Left colon (tissue), 2 donors: ENCODE results near the gene RGS11. TPM values are rescaled to one million over a fixed set of nuclear protein-coding genes. Genes with fewer than 3 reads are reported as not detected.
"Not testable (repeated sequence)": the region's sequence is repeated elsewhere in the genome, so short reads cannot be mapped to it uniquely, and the experiment has no call there.

Experiments
- ATAC-seq: fragments of 200-7000 bp; cut with Tn5 transposase; one replicate; pipeline ENCODE4 v1.9.1; 2020; ENCODE audit warnings: mild to moderate bottlenecking, moderate library complexity
- DNase-seq, 2 donors: peaks; one replicate each; pipeline ENCODE4 v3.0.0-alpha.2; 2020
- intact Hi-C, 2 donors: fragments of 100-400 bp; cut with DNase I in 1 of 2; cut with micrococcal nuclease in 1 of 2; formaldehyde crosslinking; loops; one replicate each; pipeline versions ENCODE4 v1.11.2 to v1.14.0; 2022; cut with DNase I, micrococcal nuclease
- total RNA-seq, 2 donors: library from RNA; stranded (reverse); fragmentation: NEBNext Ultra II Directional; extraction: Animal tissue kit (Norgen Biotek cat#: 25700); gene quantifications; one replicate each; pipeline ENCODE4 v1.2.1, GENCODE V29; 2021
- donor health status: DM: no; HTN: no; CAD: no.
- donor health status: DM: yes; HTN: yes; CAD: no.

Gene RGS11
- total RNA-seq, 2 donors from 2014 or later: 2.6 to 7.6 TPM

GRCh38 chr16:268141-269053 is 7.3 kb downstream of the RGS11 start:
- ATAC-seq (peak; percentile 68), DNase-seq (peak; percentile 84 to 85)
- intact Hi-C loops: no loop called here

GRCh38 chr16:267562-267961 is 8.2 kb downstream of the RGS11 start:
- intact Hi-C loops, ATAC-seq, DNase-seq: not testable (repeated sequence)

DNA sequence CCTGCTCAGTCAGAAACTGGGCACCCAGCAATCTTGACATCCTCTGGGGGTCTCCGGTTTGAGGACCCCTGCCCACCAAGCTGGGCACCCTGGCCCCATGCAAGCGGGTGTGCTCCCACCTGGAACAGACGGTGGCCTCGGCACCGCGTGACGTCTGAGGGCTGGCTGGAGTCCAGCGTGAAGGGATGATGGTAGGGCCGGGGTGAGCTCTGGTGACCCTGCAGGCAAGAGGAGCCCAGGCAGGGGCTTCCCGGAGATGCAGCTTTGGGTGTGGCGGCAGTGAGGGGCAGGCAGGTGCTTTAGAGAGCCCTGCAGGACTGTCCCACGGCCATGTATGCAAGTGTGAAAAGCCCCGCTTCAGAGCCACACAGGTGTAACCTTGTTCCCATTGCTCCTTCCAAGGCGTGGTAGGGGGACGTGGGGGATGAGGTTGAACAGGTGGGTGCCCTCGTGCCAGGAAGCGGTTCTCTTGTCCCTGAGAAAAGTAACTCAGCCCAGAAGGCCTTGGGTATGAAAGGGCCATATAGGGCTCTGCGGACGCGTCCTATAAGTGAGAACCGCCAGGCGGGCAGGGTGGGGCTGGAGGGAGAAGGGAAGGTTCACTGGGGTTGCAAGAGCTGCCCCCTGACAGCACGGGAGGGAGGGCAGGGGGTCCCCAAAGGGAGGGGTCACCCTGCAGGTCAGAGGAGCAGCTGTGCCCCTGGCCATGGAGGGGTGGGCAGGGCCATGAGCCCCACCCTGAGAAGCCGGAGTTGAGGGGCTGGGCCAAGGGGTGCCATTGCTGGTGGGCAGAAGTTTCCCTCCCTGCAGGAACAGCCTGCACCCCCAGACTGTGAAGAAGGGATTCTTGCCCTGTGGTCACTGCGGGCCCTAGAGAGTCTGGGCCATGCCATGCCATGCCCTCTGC is 9.2 kb downstream of the RGS11 start:
- DNase-seq: no peak
- intact Hi-C loops: no loop called here
- ATAC-seq: no peak

DNA sequence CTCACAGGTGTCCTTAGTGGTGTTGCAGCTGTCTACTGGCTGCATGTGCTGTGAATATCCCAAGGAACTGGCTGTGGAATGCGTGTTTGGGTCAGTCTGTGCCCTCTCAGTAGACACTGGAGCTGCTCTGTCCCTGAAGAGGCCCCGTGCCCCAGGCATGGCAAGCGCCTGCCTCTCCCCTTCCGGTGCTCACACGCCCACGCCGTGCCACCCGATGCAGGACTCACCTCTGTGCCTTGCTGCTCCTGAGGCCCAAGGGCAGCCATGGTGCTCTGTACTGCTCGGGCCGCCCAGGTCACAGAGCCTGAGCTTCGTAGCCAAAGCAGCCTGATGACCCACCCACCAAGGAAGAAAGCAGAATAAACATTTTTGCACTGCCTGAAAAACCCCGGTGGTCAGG is 10.0 kb downstream of the RGS11 start:
- ATAC-seq (peak; percentile 34), DNase-seq (no peak)
- intact Hi-C loops: no loop called here

DNA sequence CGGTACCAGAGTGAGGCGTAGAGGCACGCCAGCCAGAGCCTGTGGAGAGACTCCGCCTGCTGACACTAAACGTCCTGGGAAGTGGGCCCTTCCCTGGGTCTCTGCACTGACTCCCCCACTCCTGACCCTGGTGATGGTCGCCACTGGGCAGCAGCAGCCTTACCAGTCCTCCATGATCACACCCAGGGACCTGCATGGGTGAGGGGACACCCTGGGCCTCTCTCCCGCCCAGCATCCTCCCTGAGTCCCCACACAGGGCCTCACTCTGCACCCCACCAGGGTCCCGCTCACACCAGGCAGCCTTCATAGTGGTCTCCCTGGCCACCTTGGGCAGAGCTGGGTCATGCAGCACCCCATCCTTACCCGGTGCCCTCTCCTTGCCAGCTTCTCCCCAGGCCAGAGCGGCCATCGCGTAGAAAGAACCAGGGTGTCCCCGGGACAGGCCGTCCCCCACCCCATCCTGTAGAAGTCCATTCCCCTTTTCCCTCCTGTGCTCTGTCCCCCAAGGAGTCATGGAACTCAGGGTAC is 10.7 kb downstream of the RGS11 start:
- ATAC-seq (no peak), DNase-seq (no peak)
- intact Hi-C loops: no loop called here

GRCh38 chr16:264440-264951 is 11.2 kb downstream of the RGS11 start:
- ATAC-seq (no peak), DNase-seq (no peak)
- intact Hi-C loops: no loop called here

- DNase-seq (no peak), ATAC-seq (no peak)
- intact Hi-C loops: no loop called here
Measured at GRCh38 chr16:263944-264343, 11.8 kb downstream of the RGS11 start.

- no peak for DNase-seq
- intact Hi-C loops: no loop called here
- ATAC-seq: no peak
Measured at GRCh38 chr16:263182-263774, 12.5 kb downstream of the RGS11 start.

DNA sequence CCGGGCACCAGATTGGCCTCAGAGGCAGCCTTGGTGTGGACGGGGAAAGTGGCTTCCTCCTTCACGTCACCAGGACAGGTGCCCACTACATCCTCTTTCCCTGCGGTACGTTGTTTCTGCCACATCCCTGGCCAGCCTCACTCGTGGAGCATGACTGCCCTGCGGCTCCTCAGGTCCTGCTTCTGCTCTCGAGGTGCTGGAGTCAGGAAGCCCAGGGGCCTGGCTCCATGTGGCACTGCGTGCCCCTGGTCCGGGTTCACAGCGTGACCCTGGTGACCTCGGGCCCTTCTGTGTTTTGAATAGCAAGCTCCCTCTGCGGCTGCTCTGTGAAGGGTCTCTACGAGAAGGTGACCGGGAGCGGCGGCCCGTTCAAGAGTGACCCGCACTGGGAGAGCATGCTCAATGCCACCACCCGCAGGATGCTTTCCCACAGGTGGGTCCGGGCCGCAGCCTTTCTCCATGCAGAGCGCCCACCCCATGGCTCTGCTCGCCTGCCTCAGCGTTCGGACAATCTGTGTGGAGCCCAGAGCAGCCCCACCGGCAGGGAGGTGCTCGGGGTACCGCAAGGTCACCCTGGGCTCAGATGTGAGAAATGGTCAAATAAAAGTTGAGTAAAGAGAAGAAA is 13.5 kb downstream of the RGS11 start:
- intact Hi-C loops: no loop called here
- no peak for ATAC-seq
- no peak for DNase-seq

GRCh38 chr16:261031-261691 is 14.6 kb downstream of the RGS11 start:
- ATAC-seq (no peak), DNase-seq (no peak)
- intact Hi-C loops: no loop called here

DNA sequence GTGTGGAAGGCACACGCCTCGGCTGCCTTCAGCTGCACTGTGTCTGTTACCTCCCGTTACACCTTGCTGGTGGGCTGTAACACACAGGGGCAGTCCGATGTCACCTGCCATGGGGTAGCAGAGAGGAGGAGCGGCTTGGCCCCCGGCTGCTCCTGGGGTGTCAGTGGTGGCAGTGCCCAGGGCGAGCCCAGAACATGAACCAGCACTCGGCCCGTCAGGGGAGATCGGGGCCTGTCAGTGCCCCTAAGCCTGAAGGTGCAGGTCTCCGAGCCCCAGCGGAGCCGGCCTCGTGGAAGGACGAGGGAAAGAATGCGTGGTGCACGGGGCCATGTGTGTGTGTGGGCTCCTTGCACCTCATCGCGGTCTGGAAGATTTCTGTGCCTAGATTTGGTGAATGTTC is 15.4 kb downstream of the RGS11 start:
- intact Hi-C loops: no loop called here
- ATAC-seq (no peak), DNase-seq (no peak)

DNA sequence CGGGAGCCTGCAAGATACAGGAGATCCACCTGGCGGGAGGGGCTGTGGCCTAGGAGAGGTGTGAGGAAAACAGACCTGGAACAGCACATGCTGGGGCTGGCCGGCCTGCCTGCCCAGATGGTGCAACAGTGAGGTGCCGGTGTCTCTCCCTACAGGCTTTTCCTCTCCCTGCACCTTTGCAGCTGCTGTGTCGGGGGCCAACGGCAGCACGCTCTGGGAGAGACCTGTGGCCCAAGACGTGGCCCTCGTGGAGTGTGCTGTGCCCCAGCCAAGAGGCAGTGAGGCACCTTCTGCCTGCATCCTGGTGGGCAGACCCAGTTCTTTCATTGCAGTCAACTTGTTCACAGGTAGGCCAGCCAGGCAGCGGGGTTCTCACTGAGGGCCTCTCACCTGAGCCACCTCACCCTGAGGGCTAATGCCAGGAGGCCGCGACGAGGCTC is 15.9 kb downstream of the RGS11 start:
- DNase-seq (no peak), ATAC-seq (no peak)
- intact Hi-C loops: no loop called here

- intact Hi-C loops: no loop called here
- ATAC-seq (no peak), DNase-seq (no peak)
Measured at GRCh38 chr16:259226-259625, 16.5 kb downstream of the RGS11 start.

- ATAC-seq, intact Hi-C loops, DNase-seq: not testable (repeated sequence)
Measured at GRCh38 chr16:258091-258490, 17.7 kb downstream of the RGS11 start.

GRCh38 chr16:255183-255582 is 20.6 kb downstream of the RGS11 start:
- DNase-seq: no peak
- ATAC-seq: no peak
- intact Hi-C loops: no loop called here

GRCh38 chr16:254461-254860 is 21.3 kb downstream of the RGS11 start:
- intact Hi-C loops: no loop called here
- DNase-seq: no peak
- no peak for ATAC-seq

GRCh38 chr16:253833-254232 is 21.9 kb downstream of the RGS11 start:
- ATAC-seq (peak; percentile 76), DNase-seq (peak in 1 of 2 donors; percentile 57)
- intact Hi-C loops: no loop called here
